GM19452 (cell line): ENCODE measurements around the gene CARS2.
"Not testable (repeated sequence)": the region's sequence is repeated elsewhere in the genome, so short reads cannot be mapped to it uniquely, and the experiment has no call there.

ENCODE experiments used
- ATAC-seq: cut with Tn5 transposase; IDR thresholded peaks from one replicate; pipeline ENCODE4 v1.9.1; 2021; ENCODE audit not compliant: unreplicated experiment

The CARS2 gene

DNA sequence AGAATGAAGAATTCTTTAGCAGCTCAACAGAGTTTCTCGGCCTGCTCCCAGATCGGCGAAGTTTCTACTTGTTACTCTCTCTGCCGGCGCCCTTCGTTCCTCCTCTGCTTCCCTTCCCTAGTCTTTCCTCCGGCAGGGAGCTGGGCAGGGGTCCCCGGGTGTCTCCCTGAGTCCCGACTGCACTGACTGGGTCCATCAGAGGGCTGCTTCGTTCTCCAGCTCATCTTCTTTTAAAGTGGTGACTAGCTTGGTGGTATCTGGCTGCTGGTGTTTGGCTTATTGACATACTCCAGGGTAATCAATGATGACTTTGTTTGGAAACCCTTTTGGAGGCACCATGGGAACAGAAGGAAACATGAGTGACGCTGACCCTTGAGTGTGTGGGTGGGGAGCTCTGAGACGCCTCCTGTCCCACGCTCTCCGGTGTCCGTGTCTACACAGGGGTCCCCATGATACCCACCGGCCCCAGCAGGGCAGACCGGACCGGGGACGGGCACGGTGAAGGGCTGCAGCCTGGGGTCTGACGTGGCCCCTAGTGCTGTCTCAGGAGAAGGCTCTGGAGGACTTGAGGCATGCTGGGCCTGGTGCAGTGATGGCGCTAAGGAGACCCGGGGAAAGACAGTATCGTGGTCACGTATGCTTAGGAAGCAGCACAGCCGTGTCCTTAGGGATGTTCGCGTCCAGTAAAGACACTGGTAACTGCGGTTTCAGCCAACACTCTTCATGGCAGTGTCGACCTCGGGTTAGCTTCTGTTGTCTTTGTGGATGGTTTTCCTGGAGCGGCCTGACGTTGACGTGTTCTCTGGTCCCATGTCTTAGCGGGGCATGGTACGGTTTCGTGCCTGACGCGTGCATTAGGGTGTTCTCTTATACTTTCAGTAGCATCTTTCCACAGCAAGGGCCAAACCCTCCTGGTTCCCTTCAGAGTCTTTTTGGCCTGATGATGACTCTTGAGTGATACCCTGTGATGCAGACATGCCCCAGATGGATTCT, 66.8 kb downstream of the CARS2 start:
- no peak for ATAC-seq

DNA sequence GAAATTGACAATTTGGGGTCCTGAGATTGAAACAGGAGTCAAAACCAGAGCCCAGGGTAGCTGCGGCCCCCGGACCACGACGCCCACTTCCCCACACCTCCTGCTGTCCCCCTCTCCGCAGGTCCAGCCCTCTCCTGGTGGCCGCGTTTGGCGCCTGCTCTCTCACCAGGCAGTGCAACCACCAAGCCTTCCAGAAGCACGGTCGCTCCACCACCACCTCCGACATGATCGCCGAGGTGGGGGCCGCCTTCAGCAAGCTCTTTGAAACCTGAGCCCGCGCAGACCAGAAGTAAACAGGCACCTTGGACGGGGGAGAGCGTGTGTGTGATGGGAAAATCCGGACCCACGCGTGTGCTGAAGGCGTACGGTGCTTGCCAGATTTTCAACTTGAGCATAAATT, 67.7 kb downstream of the CARS2 start:
- no peak for ATAC-seq

- no peak for ATAC-seq
These were observed 68.2 kb downstream of the CARS2 start for GRCh38 chr13:110637747-110638146.

- no peak for ATAC-seq
These were observed 68.6 kb downstream of the CARS2 start for GRCh38 chr13:110637275-110637674.

DNA sequence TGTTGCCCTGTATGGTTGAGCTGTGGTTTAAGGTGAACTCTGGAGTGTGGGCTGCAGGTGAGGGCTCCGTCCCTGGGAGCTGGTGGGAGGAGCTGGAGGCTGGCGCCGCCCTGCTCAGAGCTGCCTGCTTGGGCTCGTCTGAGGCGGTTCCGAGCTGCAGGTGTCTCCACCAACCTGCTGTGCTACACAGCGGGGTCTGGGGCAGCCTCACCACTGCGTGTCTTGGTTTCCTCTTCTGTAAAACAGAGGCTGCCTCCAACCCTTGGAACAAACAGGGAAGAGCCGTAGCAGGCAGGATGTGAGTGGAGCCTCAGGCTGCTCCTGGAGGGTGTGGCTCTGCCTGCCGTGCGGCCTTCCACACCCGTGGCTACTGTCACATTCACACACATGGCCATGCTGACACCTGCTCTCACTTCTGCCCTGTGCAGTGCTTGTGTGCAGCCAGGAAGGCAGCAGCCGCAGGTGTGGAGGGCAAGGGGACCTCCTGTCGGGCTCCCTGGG, 69.2 kb downstream of the CARS2 start:
- no peak for ATAC-seq

GRCh38 chr13:110636053-110636475, 69.9 kb downstream of the CARS2 start:
- ATAC-seq = no peak

GRCh38 chr13:110635405-110636002, 70.4 kb downstream of the CARS2 start:
- ATAC-seq = no peak

- ATAC-seq = no peak
These were observed 71.4 kb downstream of the CARS2 start for GRCh38 chr13:110634558-110634957.

DNA sequence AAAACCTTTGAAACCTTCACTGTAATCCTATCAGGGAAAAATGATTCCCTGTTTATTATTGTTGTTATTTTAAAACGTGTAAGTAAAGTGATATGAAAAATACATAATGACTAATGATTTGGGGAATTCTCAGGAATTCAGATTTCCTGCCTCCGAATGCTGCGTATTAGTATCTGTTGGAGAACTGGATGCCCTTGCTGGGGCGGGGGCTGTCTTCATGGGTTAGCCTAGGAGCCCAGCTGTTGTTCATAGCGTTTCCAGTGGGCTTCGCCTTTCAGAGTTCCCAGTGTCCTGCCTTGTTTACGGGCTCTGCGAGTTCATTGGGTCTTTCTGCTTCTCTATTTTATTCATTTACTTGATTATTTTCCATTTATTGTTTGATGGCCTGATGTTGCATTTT, 72.1 kb downstream of the CARS2 start:
- ATAC-seq = no peak

GRCh38 chr13:110632255-110632654, 73.7 kb downstream of the CARS2 start:
- ATAC-seq = not testable (repeated sequence)

DNA sequence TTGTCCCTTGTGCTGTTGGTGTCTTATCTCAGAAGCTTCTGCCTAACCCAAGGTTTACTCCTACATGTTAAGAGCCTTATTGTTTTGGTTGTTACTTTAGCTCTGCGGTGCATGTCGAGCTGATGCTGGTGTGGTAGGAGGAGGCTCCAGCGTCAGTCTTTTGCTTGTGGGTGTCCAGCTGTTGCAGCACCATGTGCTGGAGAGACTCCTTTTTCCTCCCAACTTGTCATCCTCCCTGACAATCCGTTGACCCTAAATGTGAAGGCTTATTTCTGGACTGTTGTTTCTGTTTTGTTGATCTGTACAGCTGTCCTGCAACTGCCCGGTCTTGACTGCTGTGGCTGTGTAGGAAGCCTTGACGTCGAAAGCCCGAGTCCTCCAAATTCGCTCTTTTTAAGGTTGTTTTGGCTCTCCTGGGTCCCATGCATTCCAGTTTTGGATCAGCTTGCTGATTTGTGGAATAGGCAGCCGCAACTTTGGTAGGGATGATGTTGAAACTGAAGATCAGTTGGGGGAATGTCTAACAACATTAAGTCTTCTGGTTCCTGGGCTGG, 75.3 kb downstream of the CARS2 start:
- ATAC-seq = no peak

- no peak for ATAC-seq
These were observed 76.2 kb downstream of the CARS2 start for GRCh38 chr13:110629735-110630134.

DNA sequence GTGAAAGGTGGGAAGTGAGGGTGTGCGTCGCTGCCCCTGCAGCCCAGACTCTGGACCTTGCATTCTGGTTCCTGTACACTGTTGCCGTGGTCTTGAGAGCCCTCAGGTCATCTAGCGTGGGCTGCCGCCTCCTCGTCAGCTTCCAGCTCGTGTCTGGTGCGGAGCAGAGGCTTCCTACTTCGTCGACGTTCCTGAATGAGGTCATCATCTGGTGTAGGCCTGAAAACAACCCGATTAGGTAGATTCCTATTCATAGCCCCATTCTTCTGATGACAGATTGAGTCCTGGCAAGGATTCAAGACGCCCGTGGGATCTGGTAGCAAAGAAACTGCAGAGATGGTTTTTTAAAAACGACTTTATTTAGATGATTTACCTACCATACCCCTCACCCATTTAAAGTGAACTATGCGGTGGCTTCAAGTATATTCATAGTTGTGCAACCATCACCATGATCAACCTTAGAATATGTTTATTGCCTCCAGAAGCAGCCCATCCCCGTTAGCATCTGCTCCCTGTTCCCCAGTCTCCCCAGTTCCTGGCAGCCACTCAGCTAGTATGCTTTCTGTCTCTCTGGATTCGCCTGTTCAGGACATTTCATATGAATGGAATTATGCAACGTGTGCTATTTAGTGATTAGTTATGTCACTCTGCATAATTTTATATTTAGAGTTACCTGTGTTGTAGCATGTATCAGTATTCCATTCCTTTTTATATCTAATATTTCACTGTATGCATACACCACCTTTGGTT, 76.8 kb downstream of the CARS2 start:
- ATAC-seq = no peak

DNA sequence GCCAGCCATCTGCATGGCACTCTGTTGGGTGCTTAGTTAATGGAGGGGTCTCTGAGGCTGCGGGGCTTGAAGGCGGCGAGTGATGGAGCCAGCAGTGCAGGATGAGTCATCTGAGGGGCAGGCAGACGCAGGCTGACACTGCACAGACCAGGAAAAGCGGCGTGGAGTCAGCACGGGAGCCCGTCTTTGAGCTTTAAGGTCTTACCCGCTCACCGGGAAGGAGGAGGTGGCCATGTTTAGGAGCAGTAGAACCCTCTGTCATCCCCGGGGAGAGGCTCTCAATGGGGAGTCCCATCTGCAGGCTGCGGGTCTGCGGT, 77.5 kb downstream of the CARS2 start:
- ATAC-seq = no peak

- no peak for ATAC-seq
These were observed 78.0 kb downstream of the CARS2 start for GRCh38 chr13:110627761-110628476.

DNA sequence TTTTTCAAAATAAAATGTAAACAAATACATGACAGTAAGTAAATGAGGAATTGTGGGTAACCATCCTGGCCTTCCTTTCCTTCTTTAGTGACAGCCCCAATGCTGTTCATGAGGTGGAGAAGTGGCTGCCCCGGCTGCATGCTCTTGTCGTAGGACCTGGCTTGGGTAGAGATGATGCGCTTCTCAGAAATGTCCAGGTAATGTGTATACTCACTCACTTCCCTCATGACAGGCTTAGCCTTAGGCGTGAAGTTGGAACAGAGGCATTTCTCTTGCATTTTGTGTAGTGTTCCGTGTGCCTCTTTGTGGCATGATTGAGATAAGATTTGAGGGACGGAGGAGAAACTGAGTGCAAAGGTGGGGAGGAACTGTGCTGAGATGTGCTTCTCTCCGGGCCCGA, 78.6 kb downstream of the CARS2 start:
- no peak for ATAC-seq

DNA sequence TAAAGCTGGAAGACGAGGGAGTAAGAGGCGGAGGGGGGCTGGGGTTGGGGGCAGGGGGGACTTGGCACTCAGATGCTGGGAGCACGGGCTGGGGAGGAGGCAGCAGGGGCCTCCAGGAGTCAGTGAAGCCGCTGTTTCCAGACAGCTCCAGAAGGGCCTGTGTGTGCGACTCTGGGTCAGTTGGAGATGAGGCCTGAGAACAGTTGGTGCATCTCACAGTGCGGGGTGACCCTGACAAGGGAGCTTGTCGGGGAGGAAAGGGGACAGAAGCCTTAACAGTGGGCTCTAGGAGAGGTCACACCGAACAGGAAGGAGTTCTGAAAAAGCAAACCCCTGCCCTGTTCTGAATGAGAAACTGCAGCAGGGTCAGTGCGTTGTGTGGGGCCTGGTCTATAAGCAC, 79.4 kb downstream of the CARS2 start:
- ATAC-seq = no peak

- no peak for ATAC-seq
These were observed 80.1 kb downstream of the CARS2 start for GRCh38 chr13:110625771-110626321.

DNA sequence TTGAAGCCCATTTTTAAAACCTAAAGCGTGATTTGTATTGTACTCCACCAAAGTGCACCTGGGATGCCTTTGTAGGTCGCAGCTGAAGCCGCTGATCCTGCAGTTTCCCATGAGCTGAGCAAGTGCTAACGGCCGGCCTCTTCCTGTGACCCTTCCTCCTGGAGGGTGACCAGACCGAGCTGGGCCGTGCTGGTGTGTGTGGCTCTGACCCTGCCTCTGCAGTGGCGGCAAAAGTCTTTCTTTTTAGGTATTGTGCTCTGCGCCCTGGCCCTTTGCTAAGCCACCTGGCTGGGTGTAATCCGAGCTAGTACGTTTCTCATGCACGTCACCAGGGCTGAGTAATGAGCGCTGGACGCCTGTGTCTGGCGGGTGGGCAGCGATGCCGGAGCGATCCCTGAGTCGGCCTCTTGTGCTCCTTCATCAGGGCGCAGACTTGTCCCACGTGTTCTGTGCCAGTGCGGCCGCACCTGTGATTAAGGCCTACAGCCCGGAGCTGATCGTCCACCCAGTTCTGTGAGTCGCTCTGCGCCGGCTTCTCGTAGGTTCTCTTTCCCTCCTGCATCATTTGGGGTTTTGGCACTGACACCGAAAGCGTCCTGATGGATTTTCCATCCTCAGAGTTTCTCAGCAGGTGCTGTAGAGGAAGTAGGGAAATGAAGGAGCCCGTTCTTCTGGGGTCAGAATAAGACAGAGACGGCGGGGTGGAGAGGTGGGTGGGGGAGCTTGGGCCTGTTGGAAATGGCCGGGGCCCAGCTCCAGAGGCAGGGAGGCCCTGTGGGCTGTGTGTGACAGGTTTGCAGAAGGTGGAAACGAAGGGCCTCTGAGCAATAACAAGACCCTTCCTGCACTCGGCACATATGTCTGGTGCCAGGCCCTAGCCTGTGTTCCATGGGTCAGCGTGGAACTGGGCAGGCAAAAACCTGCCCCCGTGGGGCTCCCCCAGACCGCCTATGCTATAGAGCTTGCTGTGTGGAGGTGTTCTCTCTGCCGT, 80.9 kb downstream of the CARS2 start:
- no peak for ATAC-seq
